Activated effector memory CD4-positive, alpha-beta T cell treated with Interleukin-2 at 50 U/mL for 16 hours (primary cell): Measurements from ENCODE around the gene GALNTL6.
"Not testable (repeated sequence)": the region's sequence is repeated elsewhere in the genome, so short reads cannot be mapped to it uniquely, and the experiment has no call there.

ENCODE experiments used
- DNase-seq: peaks from one replicate; pipeline ENCODE4 v3.0.0-alpha.2; 2020

Gene GALNTL6

GRCh38 chr4:172412851-172413580 is 599.8 kb downstream of the GALNTL6 start:
- no peak for DNase-seq

- DNase-seq: not testable (repeated sequence)
Measured at GRCh38 chr4:172428979-172429378, 615.8 kb downstream of the GALNTL6 start.

DNA sequence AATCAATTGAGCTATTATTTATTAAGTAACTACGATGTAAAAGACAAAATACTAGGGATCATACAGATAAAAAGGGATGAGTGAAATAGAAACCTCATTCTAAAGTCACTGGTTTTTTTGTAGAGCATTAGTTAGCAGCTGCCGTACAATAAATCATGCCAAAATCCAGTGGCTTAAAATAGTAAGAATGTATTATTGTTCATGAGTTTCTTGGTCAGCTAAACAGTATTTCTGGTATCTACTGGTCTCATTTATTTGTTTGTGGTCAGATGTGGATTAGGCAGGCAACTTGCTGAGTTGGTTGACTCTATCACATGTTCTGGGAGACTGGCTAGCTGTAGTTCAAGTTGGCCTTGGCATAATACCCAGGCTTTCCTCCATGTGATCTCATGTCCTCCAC is 667.3 kb downstream of the GALNTL6 start:
- DNase-seq: no peak

DNA sequence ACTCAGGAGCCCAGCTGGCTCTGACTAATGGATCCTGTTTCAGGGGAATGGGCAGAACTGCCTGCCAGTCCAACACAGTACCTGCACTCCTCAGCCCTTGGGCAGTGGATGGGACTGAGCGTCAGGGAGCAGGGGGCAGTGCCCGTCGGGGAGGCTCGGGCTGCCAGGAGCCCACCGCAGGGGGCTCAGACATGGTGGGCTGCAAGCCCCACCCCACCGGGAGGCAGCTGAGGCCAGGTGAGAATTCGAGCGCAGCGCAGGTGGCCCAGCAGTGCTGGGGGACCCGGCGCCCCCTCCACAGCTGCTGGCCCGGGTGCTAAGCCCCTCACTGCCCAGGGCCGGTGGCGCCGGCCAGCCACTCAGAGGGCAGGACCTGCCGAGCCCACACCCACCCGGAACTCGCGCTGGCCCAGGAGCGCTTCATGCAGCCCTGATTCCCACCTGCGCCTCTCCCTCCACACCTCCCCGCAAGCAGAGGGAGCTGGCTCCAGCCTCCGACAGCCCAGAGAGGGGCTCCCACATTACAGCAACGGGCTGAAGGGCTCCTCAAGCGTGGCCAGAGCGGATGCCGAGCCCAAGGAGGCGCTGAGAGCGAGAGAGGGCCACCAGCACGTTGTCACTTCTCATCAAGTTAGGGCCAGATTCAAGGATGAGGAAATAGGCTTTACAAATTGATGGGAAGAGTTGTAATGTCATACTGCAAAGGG is 668.8 kb downstream of the GALNTL6 start:
- no peak for DNase-seq

- DNase-seq: no peak
Measured at GRCh38 chr4:172485007-172485406, 671.8 kb downstream of the GALNTL6 start.

GRCh38 chr4:172486531-172486930 is 673.3 kb downstream of the GALNTL6 start:
- DNase-seq: no peak

DNA sequence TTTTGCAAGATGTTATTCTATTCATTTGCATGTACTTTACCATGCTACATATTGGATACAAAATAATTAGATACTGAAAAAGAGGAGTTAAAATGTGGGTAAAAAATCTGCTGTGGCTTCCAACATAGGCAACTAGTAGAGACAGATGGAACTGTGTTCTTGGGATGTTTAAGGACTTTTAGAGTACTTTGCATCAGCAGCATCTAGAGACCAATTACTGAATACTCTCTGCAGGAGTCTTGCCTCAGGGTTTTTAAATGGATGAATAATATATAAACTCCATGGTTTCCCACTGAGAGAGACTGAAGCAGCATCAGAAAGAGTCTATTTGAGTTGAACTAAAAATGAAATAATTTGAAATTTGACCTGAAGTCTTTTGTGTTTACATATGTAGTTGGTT is 676.7 kb downstream of the GALNTL6 start:
- DNase-seq: no peak

DNA sequence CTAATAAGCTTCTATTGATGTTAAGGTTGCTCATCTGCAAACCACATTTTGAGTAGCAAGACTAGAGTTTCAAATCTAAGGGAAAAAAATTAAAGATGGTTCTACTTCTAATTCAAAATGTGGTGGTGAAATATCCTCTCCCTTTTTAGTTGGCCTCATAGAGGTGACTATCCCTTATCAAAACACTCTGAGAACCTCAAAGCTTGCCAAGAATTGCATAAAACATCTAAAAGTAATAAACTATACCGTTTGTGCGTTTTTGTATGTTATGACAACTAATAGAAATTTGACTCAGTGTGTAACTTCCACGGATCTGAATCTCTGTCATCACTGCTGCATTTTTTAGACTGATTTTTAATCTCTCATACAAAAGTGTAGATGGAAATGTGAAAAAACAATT is 682.6 kb downstream of the GALNTL6 start:
- DNase-seq: no peak

DNA sequence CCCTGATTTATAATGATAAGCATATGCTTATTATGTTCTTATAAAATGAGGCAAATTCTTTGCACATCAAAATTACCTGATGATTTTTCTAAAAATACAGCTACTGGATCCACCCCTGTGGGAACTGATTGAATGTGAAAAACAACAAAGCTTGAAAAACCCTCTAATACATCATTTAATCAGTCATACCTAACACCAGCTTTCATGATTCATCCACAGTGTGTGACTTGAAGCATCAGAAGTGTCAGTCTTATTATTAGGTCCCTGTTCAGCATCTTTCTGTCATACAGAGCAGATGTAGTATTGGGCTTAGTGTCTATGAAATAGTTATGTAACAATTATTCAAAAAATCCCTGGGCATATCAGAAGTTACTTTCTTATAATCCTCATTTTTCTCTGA is 684.1 kb downstream of the GALNTL6 start:
- DNase-seq: no peak

- no peak for DNase-seq
Measured at GRCh38 chr4:172514011-172514410, 700.8 kb downstream of the GALNTL6 start.

- DNase-seq: no peak
Measured at GRCh38 chr4:172514801-172515200, 701.6 kb downstream of the GALNTL6 start.

GRCh38 chr4:172515266-172515879 is 702.2 kb downstream of the GALNTL6 start:
- DNase-seq: no peak

DNA sequence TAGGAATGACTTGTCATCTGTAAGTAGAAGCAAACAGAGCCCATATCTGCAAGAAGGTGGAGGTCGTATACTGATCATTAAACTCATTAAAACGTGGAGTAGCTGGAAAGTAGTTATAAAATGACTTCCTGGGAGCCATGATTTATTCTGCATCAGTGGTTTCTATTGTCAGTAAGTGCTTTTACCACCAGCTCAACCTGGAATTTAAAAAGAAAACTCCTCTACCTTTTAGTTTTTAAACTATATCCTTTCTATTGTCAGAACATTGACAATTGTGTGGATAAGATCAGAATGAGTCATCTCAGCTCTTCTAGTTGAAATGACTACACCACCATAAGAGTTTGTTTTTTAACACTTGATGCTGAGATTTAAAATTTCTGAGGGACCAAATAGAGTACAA is 704.2 kb downstream of the GALNTL6 start:
- no peak for DNase-seq

DNA sequence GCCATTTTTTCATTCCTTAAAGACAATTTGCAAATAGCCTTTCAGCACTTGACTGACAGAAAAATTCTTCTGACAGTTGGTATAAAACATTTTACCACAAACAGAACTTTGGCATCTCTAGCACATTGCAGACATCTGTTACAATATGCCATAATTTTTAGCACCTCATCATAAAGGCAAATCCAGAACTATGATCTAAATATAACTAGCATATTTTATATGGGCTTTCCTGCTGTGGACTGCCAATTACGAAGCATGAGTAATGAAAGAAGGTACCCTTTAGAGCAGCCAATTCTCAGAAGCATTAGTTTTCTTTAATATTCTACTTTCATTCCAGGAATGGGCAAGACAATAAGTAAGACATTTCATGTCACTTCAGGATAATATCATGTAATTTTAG is 708.0 kb downstream of the GALNTL6 start:
- no peak for DNase-seq

- no peak for DNase-seq
Measured at GRCh38 chr4:172521680-172522079, 708.5 kb downstream of the GALNTL6 start.

DNA sequence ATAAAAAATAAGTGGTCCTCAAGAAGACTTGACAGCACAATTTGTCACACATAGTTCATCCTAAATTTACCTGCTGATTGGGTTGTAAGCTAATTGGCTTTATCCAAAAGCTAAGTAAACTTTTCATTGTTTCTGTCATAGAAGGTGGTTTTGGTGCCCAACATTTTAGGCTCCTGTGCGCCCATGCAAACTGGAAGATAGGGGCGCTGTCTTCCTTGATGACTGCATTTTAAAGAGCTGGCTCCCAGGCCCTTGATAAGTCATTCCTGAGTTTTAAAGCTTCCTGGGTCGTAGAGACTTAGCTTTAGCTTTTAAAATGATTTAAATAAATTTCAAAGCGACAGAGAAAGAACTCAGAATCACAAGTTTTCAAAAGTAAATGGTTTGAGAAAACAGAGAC is 730.0 kb downstream of the GALNTL6 start:
- no peak for DNase-seq

DNA sequence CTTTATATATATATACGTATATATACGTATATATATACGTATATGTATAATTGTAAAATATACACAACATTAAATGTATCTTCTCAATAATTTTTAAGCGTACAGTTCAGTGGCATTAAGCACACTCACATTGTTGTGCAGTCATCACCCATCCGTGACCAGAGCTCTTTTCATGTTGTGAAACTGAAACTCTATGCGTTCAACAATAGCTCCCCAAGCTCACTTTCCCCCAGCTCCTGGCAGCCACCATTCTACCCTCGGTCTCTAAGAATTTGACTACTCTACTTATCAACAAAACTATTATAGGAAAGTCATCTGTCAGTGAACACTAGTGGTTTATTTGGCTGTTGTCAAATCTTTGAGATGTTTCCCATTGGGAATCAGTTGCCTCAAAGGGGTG is 733.6 kb downstream of the GALNTL6 start:
- no peak for DNase-seq

- DNase-seq: no peak
Measured at GRCh38 chr4:172547724-172548123, 734.5 kb downstream of the GALNTL6 start.

- no peak for DNase-seq
Measured at GRCh38 chr4:172553216-172553615, 740.0 kb downstream of the GALNTL6 start.

DNA sequence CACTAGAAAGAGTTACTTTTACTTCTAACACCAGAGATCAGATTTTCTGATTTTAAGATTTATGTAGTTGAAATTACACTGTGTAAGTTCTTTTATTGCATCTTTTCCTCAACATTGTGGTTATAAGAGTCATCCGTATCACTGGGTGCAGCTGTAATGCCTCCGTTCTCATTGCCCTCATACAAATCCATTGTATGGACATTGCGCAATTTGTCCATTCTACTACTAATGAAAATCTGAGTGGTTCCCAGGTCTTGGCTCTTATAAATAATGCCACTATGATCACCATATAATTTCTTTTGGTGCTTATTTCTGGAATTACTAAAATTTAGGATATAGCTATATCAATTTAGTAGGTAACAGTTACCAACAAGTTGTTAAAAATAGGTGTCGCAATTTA is 741.4 kb downstream of the GALNTL6 start:
- no peak for DNase-seq

DNA sequence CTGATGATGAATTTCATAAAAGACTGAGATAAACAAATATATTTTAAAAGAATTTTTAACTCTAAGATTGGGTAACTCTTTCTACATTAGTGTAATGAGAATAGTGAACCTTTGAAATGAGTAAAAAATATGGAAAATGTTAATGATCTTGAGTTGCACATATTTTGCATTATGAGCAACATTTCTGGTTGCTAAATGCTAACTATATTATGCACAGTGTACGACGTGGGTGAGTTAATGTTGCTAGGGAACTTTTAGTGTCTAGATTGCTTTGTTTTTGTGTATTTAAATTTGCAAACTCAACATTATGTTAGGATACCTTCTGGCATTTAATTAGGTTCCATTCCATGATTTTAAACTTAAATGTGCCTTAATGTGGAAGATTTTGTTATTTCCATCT is 742.5 kb downstream of the GALNTL6 start:
- no peak for DNase-seq

GRCh38 chr4:172573899-172574298 is 760.7 kb downstream of the GALNTL6 start:
- no peak for DNase-seq

DNA sequence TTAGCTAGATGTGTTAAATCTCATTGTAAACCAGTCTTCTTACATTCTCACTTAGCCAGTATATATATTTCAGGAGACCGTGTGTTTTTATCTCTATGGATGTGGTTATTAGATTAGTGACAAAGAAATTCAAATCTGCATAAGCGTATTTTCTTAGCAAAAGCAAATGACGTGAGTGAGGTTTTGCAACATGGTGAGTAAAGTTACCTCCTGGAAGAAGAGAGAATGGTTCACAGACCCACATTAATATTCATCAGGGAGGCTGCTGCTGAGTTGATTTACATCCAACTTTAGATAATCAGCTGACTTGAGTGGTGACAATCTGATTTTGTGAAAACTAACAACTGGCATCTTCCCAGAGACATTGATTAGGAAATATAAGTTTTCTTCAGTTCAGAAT is 765.5 kb downstream of the GALNTL6 start:
- no peak for DNase-seq

GRCh38 chr4:172584816-172585215 is 771.6 kb downstream of the GALNTL6 start:
- DNase-seq: no peak
